RWPE2 (cell line): ENCODE results near the gene RASGRF2.
A peak's percentile ranks its signal among the peaks of the same experiment; 100 is the strongest.

Experiments
- ATAC-seq: fragments of 200-7000 bp; cut with Tn5 transposase; 3 replicates; pipeline ENCODE4 v1.9.1; 2021; ENCODE audit warnings: low read depth
- DNase-seq: peaks from one replicate; pipeline ENCODE4 v3.0.0-alpha.2; 2020; ENCODE audit warnings: low spot score
- H3K27ac ChIP-seq: fragments of 450-650 bp; 2 replicates; pipeline ENCODE4 v1.5.1; 2017; ENCODE audit warnings: mild to moderate bottlenecking; ENCODE audit not compliant: poor library complexity, severe bottlenecking
- H3K27me3 ChIP-seq: fragments of 250-450 bp; sonication (Bioruptor Pico); 2 replicates; pipeline ENCODE4 v1.5.1; 2021; ENCODE audit warnings: mild to moderate bottlenecking, moderate library complexity; ENCODE audit not compliant: insufficient read depth, poor library complexity, severe bottlenecking
- H3K36me3 ChIP-seq: fragments of 250-450 bp; sonication (Bioruptor Pico); 2 replicates; pipeline ENCODE4 v1.5.1; 2020; ENCODE audit warnings: low read depth, mild to moderate bottlenecking, moderate library complexity
- H3K4me1 ChIP-seq: fragments of 250-450 bp; sonication (Bioruptor Pico); 2 replicates; pipeline ENCODE4 v1.5.1; 2021; ENCODE audit warnings: mild to moderate bottlenecking, moderate library complexity; ENCODE audit not compliant: insufficient read depth, poor library complexity, severe bottlenecking
- H3K4me3 ChIP-seq: fragments of 250-450 bp; sonication (Bioruptor Pico); 2 replicates; pipeline ENCODE4 v1.5.1; 2021; ENCODE audit warnings: mild to moderate bottlenecking, moderate library complexity; ENCODE audit not compliant: severe bottlenecking
- H3K9me3 ChIP-seq: fragments of 250-450 bp; sonication (Bioruptor Pico); 2 replicates; pipeline ENCODE4 v1.5.1; 2021; ENCODE audit warnings: mild to moderate bottlenecking, moderate library complexity; ENCODE audit not compliant: severe bottlenecking
- CTCF ChIP-seq: fragments of 450-650 bp; IDR thresholded peaks from one replicate; pipeline ENCODE4 v1.5.1; 2017; ENCODE audit warnings: mild to moderate bottlenecking, moderate library complexity; ENCODE audit not compliant: poor library complexity, severe bottlenecking

The RASGRF2 gene

DNA sequence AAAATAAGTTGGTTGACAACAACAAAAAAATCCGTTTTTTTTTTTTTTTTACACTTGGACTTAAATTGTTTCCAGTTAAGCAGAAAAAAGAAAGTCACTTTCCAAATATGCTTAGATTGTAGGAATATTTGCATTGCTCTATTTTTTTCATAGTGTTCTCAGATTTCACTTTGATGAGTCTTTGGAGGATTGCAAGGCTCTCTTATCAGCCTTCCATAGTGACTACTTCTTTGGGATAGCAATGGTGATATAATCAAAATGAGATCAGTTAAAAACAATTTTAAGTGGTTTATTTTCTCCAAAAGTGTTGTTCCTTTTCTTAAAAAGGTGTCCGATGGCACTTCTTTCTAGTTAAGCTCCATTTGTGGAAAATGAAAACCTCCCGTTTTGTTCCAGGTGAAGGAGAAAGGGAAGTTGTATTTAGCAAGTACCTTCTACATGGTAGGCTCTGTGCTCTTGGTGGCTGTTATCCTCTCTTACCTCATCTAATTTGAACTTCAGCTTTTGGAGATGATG is 3.9 kb downstream of the RASGRF2 start:
- Histone ChIP-seq H3K27me3 (peaks cover 21% of the 10 kb centered on the region), H3K4me3 (no peak overlapping the region), H3K36me3 (no peaks in the 10 kb centered on the region), H3K27ac (peak overlapping the region; percentile 9), H3K4me1 (peaks cover 29% of the 10 kb centered on the region), H3K9me3 (no peaks in the 10 kb centered on the region)
- DNase-seq (no peak), ATAC-seq (no peak)
- no peak for TF ChIP-seq CTCF

DNA sequence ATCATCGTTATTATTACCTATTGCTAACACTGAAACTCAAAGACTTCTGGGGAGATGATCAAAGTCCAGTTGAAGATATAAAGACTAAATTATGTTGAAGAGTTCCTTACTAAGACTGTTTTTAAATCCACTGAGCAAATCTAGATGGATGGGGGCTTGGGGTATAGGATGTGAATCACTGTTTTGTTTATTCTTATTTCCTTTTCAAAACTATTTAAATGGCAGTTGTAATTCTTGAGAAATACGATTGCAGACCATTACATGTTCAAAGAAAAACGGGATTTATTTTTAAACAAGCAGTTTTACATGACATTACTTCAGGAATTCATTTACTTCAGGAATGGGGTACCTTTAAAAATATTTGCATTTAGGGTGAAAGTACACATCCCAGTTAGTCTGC is 4.3 kb downstream of the RASGRF2 start:
- Histone ChIP-seq H3K4me3 (no peak overlapping the region), H3K9me3 (no peaks in the 10 kb centered on the region), H3K36me3 (no peaks in the 10 kb centered on the region), H3K27ac (peak overlapping the region; percentile 9), H3K4me1 (peaks cover 29% of the 10 kb centered on the region), H3K27me3 (peaks cover 16% of the 10 kb centered on the region)
- ATAC-seq (no peak), DNase-seq (no peak)
- no peak for TF ChIP-seq CTCF

DNA sequence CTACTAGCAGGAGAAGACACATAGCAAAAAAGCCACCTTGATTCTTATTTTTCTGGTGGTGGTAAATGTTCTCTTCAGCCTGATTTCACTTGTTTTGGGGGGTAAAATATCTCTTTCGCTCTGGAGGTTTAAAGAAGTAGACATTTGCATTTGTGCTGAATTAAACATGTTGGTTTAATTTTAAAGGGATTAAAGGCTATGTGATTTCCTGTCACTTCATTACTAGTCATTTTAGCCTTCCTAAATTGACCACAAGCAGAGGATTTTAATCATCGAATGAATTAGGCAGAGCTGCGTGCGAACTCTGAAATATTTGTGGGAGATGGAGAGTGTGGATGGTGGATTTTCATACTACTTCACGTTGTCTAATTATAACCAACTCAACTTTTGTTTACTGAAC is 4.8 kb downstream of the RASGRF2 start:
- H3K4me3 ChIP-seq: no peak overlapping the region
- H3K27ac ChIP-seq: peak overlapping the region; percentile 9
- peaks cover 29% of the 10 kb centered on the region for H3K4me1 ChIP-seq
- no peak for TF ChIP-seq CTCF
- no peaks in the 10 kb centered on the region for H3K9me3 ChIP-seq
- ATAC-seq (no peak), DNase-seq (no peak)
- H3K27me3 ChIP-seq: peaks cover 12% of the 10 kb centered on the region
- no peaks in the 10 kb centered on the region for H3K36me3 ChIP-seq

DNA sequence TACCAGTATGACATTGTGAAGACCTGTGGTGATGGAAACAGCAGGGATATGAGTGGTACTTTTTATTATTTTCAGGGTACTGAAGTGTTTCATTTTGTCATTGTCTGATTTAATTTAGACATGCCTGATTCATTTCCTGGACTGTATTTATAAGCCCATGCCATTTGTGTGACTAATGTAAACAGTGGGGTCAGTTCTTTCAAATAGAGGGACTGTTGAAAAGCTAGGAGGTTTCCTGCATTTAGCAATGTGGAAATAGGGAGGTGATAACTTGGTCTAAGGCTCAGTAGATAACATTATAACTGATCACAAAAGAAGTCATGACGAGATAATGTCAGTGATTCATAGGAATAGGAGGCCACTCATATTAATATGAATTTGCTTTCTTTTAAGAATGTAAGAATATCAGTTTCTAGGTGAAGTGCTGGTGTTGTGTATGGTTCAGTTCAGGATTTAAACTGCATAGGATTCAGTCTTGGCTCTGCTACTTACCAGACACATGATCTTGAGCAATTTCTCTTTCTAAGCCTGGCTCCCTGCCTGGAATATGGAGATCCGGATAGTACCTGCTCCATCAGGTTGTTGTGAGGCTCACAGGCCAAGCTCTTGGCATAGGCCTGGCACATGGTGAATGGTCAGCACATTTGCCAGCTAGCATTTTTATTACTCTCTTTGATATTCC is 7.5 kb downstream of the RASGRF2 start:
- TF ChIP-seq CTCF: no peak

DNA sequence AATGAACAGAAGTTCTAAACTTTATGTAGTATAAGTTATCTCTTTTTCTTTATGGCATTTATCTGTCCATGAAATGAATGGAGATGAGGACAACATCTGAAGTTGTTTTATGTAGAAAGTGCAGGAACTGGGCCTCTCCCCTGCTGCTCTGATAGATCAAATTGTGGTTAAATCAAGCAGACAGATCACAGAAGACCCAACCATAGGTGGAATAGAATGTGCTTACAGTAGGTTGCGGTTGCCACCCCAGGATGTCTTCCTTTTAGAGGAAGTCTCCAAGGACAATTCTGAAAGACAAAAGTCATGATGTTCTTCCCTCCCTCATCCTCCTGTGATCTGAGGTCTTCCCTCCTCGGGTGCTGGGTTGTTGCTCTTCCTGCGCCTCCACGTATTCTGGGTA is 12.9 kb downstream of the RASGRF2 start:
- Histone ChIP-seq H3K9me3 (no peaks in the 10 kb centered on the region), H3K27me3 (no peaks in the 10 kb centered on the region), H3K36me3 (no peaks in the 10 kb centered on the region), H3K27ac (no peak overlapping the region), H3K4me1 (peaks cover 7% of the 10 kb centered on the region), H3K4me3 (no peak overlapping the region)
- TF ChIP-seq CTCF: no peak
- DNase-seq (no peak), ATAC-seq (no peak)

More for the DNA sequence above, 7.5 kb downstream of the RASGRF2 start:
- Histone ChIP-seq H3K36me3 (no peaks in the 10 kb centered on the region), H3K9me3 (no peaks in the 10 kb centered on the region), H3K27ac (peak overlapping the region; percentile 92), H3K27me3 (no peaks in the 10 kb centered on the region), H3K4me3 (no peak overlapping the region), H3K4me1 (peaks cover 29% of the 10 kb centered on the region)
- DNase-seq: no peak
- peak; percentile 92 for ATAC-seq
